GM06990 (cell line): ENCODE data around the gene PPP2R3B.

Experiments
- DNase-seq: peaks from one replicate; pipeline ENCODE4 v3.0.0-alpha.2; 2011; ENCODE audit not compliant: insufficient read length; ENCODE audit errors: extremely low read depth
- H3K27me3 ChIP-seq: replicated peaks from 2 replicates; pipeline ENCODE4 v1.6.0; 2011; ENCODE audit warnings: low read length; ENCODE audit not compliant: control insufficient read depth, insufficient read depth
- H3K36me3 ChIP-seq: 2 replicates; pipeline ENCODE4 v1.5.1; 2011; ENCODE audit warnings: low read length; ENCODE audit not compliant: control insufficient read depth, insufficient read depth
- H3K4me3 ChIP-seq: replicated peaks from 2 replicates; pipeline ENCODE4 v1.5.1; 2011; ENCODE audit warnings: low read depth, mild to moderate bottlenecking, control low read depth, low read length
- TF ChIP-seq, protein P1 (sequence below): IDR thresholded peaks from 2 replicates; pipeline ENCODE4 v1.5.1; 2011; ENCODE audit warnings: low read length, control low read depth, mild to moderate bottlenecking, inconsistent platforms; ENCODE audit not compliant: insufficient read depth, poor library complexity, severe bottlenecking

The PPP2R3B gene

DNA sequence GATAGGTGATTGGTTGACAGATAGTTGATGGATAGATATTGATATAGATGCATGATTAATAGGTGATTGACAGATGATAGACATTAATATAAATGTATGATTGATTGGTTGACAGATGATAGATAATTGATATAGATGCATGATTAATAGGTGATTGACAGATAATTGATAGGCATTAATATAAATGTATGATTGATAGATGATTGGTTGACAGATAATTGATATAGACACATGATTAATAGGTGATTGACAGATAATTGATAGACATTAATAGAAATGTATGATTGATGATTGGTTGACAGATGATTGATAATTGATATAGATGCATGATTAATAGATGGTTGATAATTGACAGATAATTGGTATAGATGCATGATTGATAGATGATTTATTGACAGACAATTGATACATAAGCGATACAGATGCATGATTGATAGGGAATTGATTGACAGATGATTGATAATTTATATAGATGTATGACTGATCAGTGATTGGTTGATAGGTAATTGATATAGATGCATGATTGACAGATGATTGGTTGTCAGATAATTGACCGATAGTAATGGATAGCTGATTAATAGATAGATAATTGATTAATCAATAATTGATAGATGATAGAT, 44.9 kb upstream of the PPP2R3B start:
- Histone ChIP-seq H3K36me3 (no peaks in the 10 kb centered on the region), H3K27me3 (no peaks in the 10 kb centered on the region), H3K4me3 (no peak overlapping the region)
- DNase-seq: no peak
- TF ChIP-seq, protein P1, sequence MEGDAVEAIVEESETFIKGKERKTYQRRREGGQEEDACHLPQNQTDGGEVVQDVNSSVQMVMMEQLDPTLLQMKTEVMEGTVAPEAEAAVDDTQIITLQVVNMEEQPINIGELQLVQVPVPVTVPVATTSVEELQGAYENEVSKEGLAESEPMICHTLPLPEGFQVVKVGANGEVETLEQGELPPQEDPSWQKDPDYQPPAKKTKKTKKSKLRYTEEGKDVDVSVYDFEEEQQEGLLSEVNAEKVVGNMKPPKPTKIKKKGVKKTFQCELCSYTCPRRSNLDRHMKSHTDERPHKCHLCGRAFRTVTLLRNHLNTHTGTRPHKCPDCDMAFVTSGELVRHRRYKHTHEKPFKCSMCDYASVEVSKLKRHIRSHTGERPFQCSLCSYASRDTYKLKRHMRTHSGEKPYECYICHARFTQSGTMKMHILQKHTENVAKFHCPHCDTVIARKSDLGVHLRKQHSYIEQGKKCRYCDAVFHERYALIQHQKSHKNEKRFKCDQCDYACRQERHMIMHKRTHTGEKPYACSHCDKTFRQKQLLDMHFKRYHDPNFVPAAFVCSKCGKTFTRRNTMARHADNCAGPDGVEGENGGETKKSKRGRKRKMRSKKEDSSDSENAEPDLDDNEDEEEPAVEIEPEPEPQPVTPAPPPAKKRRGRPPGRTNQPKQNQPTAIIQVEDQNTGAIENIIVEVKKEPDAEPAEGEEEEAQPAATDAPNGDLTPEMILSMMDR: no peak

- no peak for DNase-seq
- Histone ChIP-seq H3K27me3 (no peaks in the 10 kb centered on the region), H3K36me3 (no peaks in the 10 kb centered on the region), H3K4me3 (no peak overlapping the region)
- TF ChIP-seq, protein P1: no peak
Observed at GRCh38 chrX:431056-431455, 44.3 kb upstream of the PPP2R3B start.

- H3K4me3 ChIP-seq: no peak overlapping the region
- no peak for DNase-seq
- TF ChIP-seq, protein P1: no peak
- no peaks in the 10 kb centered on the region for H3K27me3 ChIP-seq
- H3K36me3 ChIP-seq: no peaks in the 10 kb centered on the region
Observed at GRCh38 chrX:429266-429825, 42.6 kb upstream of the PPP2R3B start.

DNA sequence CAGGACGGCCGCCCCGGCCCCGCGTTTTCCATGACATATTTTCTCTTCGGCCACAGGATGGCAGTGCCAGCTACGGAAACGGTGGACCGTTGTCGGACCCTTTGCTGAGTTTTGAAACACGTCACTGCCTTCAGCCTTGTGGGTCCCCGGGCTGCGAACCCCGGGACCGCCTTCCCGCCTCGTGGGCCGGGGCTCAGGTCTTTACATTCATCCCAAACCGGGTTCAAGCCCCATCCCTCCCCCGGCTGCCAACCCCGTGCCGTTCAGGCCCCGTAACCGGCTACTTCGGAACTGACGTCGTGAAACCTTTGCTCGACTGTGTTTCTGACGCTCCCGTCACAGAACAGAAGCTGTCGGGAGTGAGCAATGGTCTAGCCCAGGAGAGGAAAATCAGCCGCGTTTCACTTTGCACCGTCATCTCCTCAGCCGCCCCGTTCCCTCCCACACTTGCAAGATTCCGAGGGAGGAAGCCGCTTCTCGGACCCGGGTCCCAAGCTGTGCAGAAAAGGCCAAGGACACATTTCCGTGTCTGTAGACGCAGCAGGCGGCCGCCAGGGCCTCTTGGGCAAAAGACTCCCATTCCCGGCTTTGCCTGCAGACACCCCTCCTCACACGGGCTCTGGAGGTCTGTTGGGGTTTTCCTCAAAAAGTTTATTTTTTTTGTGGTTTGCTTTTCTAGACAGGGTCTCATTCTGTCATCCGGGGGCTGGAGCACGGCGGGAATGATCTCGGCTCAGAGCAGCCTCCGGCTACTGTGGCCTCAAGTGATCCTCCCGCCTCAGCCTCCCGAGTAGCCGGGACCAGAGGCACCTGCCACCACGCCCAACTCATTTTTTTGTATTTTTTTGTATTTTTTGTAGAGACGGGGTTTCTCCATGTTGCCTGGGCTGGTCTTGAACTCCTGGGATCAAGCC, 41.4 kb upstream of the PPP2R3B start:
- DNase-seq: no peak

GRCh38 chrX:426881-427280, 40.2 kb upstream of the PPP2R3B start:
- TF ChIP-seq, protein P1: no peak
- no peak overlapping the region for H3K4me3 ChIP-seq
- no peaks in the 10 kb centered on the region for H3K27me3 ChIP-seq
- DNase-seq: no peak
- H3K36me3 ChIP-seq: no peaks in the 10 kb centered on the region

More for the DNA sequence above, 41.4 kb upstream of the PPP2R3B start:
- H3K27me3 ChIP-seq: no peaks in the 10 kb centered on the region
- no peaks in the 10 kb centered on the region for H3K36me3 ChIP-seq
- H3K4me3 ChIP-seq: no peak overlapping the region
- TF ChIP-seq, protein P1: no peak
